Astrocyte (in vitro differentiated cells and primary cell): Measurements from ENCODE around the gene CHN1.

Source experiments
- EZH2 ChIP-seq: IDR thresholded peaks from 2 replicates; pipeline ENCODE4 v1.6.1; 2012; ENCODE audit warnings: mild to moderate bottlenecking, low read length, inconsistent platforms; ENCODE audit not compliant: insufficient read depth
- TF ChIP-seq, protein P1 (sequence below): IDR thresholded peaks from 2 replicates; pipeline ENCODE4 v1.5.1; 2011; ENCODE audit warnings: low read depth, mild to moderate bottlenecking, inconsistent platforms, low read length, moderate library complexity; ENCODE audit not compliant: insufficient read depth

DNA sequence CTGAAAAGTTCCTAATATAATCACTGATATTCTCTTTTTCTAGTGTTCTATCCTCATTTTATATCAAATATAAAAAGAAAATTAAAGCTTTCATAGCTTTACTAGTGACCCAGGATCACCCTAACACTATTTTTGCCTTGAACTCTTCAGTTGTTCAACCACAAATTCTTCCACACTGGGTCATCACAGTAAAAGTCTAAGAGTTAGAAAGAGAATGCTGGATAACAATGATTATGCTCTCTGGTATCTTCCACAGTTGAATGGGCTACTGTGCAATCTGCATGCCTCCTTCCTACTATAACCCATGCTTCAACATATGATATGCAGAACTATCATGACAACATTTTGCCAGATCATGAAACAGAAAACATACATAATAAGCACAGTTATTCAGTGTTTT lies 32.3 kb downstream of the CHN1 start:
- TF ChIP-seq, protein P1, sequence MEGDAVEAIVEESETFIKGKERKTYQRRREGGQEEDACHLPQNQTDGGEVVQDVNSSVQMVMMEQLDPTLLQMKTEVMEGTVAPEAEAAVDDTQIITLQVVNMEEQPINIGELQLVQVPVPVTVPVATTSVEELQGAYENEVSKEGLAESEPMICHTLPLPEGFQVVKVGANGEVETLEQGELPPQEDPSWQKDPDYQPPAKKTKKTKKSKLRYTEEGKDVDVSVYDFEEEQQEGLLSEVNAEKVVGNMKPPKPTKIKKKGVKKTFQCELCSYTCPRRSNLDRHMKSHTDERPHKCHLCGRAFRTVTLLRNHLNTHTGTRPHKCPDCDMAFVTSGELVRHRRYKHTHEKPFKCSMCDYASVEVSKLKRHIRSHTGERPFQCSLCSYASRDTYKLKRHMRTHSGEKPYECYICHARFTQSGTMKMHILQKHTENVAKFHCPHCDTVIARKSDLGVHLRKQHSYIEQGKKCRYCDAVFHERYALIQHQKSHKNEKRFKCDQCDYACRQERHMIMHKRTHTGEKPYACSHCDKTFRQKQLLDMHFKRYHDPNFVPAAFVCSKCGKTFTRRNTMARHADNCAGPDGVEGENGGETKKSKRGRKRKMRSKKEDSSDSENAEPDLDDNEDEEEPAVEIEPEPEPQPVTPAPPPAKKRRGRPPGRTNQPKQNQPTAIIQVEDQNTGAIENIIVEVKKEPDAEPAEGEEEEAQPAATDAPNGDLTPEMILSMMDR, result no peak
- no peak for TF ChIP-seq EZH2
